A673 (cell line): ENCODE results near the gene SH2D6.
"Not testable (repeated sequence)": the region's sequence is repeated elsewhere in the genome, so short reads cannot be mapped to it uniquely, and the experiment has no call there.

Source experiments
- CTCF ChIP-seq: fragments of 300-800, 200-600 bp; sonication (generic); conservative IDR thresholded peaks from 2 replicates; pipeline ENCODE4 v1.5.1; 2017; ENCODE audit warnings: low read depth, mild to moderate bottlenecking, antibody characterized with exemption, low read length, moderate library complexity, mixed read lengths
- EZH2 ChIP-seq: fragments of 200-600 bp; sonication (generic); IDR thresholded peaks from 2 replicates; pipeline ENCODE4 v1.6.1; 2017; ENCODE audit warnings: borderline replicate concordance, low read depth, mild to moderate bottlenecking, mixed read lengths, antibody characterized with exemption, low read length; ENCODE audit not compliant: poor library complexity, severe bottlenecking

- not testable (repeated sequence) for TF ChIP-seq CTCF, EZH2
These were observed 4.1 kb upstream of the SH2D6 start for GRCh38 chr2:85414421-85414759.
